Prostate gland (tissue), 2 donors: ENCODE data around the gene SAAL1.

Source experiments
- CTCF ChIP-seq, 4 experiments: fragments of 200-600 bp in 2 of 4; fragments of 450-650 bp in 2 of 4; sonication (generic) in 2 of 4; IDR thresholded peaks; 1 replicate in 3 of 4; 2 replicates in 1 of 4; pipeline ENCODE4 v1.5.1; 2016 to 2019; ENCODE audit warnings: antibody characterized with exemption in 4 of 4, mild to moderate bottlenecking in 2 of 4, moderate library complexity in 2 of 4
- POLR2A ChIP-seq: fragments of 450-650 bp; IDR thresholded peaks from one replicate; pipeline ENCODE4 v1.6.1; 2016; ENCODE audit warnings: antibody characterized with exemption, mild to moderate bottlenecking
- POLR2AphosphoS5 ChIP-seq: sonication (generic); formaldehyde crosslinking; IDR thresholded peaks from one replicate; pipeline ENCODE4 v1.6.1; 2017; ENCODE audit warnings: antibody characterized with exemption

GRCh38 chr11:18071098-18071705 is 34.7 kb downstream of the SAAL1 start:
- no peak for TF ChIP-seq POLR2A
- TF ChIP-seq CTCF (IDR thresholded peaks at IDR 0.05): no peak
- peak; percentile 23 for TF ChIP-seq POLR2AphosphoS5
